ENCODE measurements around the gene MSI2. TPM values are rescaled to one million over a fixed set of nuclear protein-coding genes. Genes with fewer than 3 reads are reported as not detected.

The MSI2 gene
- total RNA-seq, 1 donor from 2014 or later = 75.5 TPM

- no peak for TF ChIP-seq CTCF (IDR thresholded peaks at IDR 0.05)
- Mint-ChIP-seq H3K27ac (ENCODE audit: unreplicated experiment) (no peak overlapping the region), H3K4me3 (ENCODE audit: unreplicated experiment) (no peak overlapping the region)
Observed at GRCh38 chr17:57416369-57416768, 160.0 kb downstream of the MSI2 start.

DNA sequence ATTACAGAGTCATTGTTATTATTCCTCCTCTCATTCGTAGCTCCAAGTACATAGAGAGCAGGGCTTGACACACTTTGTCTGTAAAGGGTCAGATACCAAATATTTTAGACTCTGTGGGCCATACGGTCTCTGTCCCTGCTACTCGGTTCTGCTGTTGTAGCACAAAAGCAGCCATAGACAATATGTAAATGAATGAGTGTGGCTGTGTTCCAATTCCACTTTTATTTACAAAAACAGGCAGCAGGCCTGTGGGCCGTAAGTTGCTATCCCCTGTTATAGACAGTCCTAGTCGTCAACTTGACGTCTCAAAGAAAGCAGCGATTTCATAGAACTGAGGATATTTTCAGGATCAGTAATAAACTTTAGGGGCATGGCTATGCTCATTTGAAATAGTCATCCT is 161.6 kb downstream of the MSI2 start:
- Mint-ChIP-seq H3K9me3 (ENCODE audit: unreplicated experiment) (peaks cover 3% of the 10 kb centered on the region), H3K4me1 (ENCODE audit: unreplicated experiment) (peaks cover 11% of the 10 kb centered on the region), H3K27me3 (ENCODE audit: unreplicated experiment) (no peaks in the 10 kb centered on the region), H3K4me3 (ENCODE audit: unreplicated experiment) (no peak overlapping the region), H3K36me3 (ENCODE audit: unreplicated experiment) (peaks cover 4% of the 10 kb centered on the region), H3K27ac (ENCODE audit: unreplicated experiment) (no peak overlapping the region)
- DNase-seq (ENCODE audit: extremely low spot score, unreplicated experiment) = no peak
- no peak for TF ChIP-seq CTCF (IDR thresholded peaks at IDR 0.05)

More at GRCh38 chr17:57416369-57416768, 160.0 kb downstream of the MSI2 start:
- no peak for DNase-seq (ENCODE audit: extremely low spot score, unreplicated experiment)
- Mint-ChIP-seq H3K27me3 (ENCODE audit: unreplicated experiment) (no peaks in the 10 kb centered on the region), H3K36me3 (ENCODE audit: unreplicated experiment) (peaks cover 4% of the 10 kb centered on the region), H3K9me3 (ENCODE audit: unreplicated experiment) (peaks cover 3% of the 10 kb centered on the region), H3K4me1 (ENCODE audit: unreplicated experiment) (peaks cover 8% of the 10 kb centered on the region)

GRCh38 chr17:57418463-57419246 is 162.3 kb downstream of the MSI2 start:
- H3K9me3 Mint-ChIP-seq (ENCODE audit: unreplicated experiment) = peaks cover 3% of the 10 kb centered on the region
- H3K27me3 Mint-ChIP-seq (ENCODE audit: unreplicated experiment) = no peaks in the 10 kb centered on the region
- H3K27ac Mint-ChIP-seq (ENCODE audit: unreplicated experiment) = no peak overlapping the region
- H3K36me3 Mint-ChIP-seq (ENCODE audit: unreplicated experiment) = peaks cover 4% of the 10 kb centered on the region
- H3K4me1 Mint-ChIP-seq (ENCODE audit: unreplicated experiment) = peaks cover 11% of the 10 kb centered on the region
- TF ChIP-seq CTCF (IDR thresholded peaks at IDR 0.05) = no peak
- no peak for DNase-seq (ENCODE audit: extremely low spot score, unreplicated experiment)
- no peak overlapping the region for H3K4me3 Mint-ChIP-seq (ENCODE audit: unreplicated experiment)

DNA sequence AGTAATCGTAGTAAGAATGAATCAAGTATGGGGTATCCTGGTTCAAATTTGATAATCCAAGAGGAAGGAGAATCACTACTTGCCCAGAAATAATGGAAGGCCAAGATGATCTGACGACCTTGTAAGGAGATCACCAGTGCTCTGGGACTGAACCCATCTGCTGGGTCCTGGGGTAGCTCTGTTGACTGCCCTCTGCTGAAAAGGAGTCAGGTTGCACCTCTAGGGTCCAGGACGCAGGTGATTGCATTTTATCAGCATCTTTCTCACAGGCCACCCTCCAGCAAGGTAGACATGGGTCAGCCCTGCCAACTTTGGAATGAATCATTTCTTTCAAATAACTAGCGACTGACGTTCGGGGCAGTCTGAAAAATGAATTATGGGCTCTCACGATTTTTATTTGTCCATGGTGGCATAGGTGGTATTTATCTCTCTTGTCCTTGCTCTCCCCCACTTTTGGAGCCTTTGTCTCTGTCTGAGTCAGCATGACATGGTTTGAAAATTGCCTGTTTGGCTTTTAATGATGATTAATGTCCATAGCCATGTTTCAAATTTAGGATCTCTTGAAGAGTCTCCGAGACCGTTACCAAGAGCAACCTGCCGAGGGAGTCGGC is 163.7 kb downstream of the MSI2 start:
- Mint-ChIP-seq H3K9me3 (ENCODE audit: unreplicated experiment) (peaks cover 3% of the 10 kb centered on the region), H3K27ac (ENCODE audit: unreplicated experiment) (no peak overlapping the region), H3K4me3 (ENCODE audit: unreplicated experiment) (no peak overlapping the region), H3K4me1 (ENCODE audit: unreplicated experiment) (peaks cover 19% of the 10 kb centered on the region), H3K36me3 (ENCODE audit: unreplicated experiment) (peaks cover 2% of the 10 kb centered on the region), H3K27me3 (ENCODE audit: unreplicated experiment) (no peaks in the 10 kb centered on the region)
- TF ChIP-seq CTCF (IDR thresholded peaks at IDR 0.05) = no peak
- DNase-seq (ENCODE audit: extremely low spot score, unreplicated experiment) = no peak

Measured in osteocyte (in vitro differentiated cells).